Activated naive CD8-positive, alpha-beta T cell treated with anti-CD3 and anti-CD28 coated beads for 36 hours (primary cell): ENCODE data around the gene APOB. TPM values are rescaled to one million over a fixed set of nuclear protein-coding genes. Genes with fewer than 3 reads are reported as not detected.

Experiments used
- DNase-seq: peaks from one replicate; pipeline ENCODE4 v3.0.0; 2021
- H3K27ac Mint-ChIP-seq: one replicate; pipeline ENCODE4 v1.8.0; 2022; ENCODE audit warnings: mild to moderate bottlenecking, moderate library complexity, mixed read lengths
- H3K27me3 Mint-ChIP-seq: one replicate; pipeline ENCODE4 v1.8.0; 2022; ENCODE audit warnings: mild to moderate bottlenecking, mixed read lengths
- H3K36me3 Mint-ChIP-seq: one replicate; pipeline ENCODE4 v1.8.0; 2021; ENCODE audit warnings: mild to moderate bottlenecking, mixed read lengths
- H3K4me1 Mint-ChIP-seq: one replicate; pipeline ENCODE4 v1.8.0; 2021; ENCODE audit warnings: mixed read lengths
- H3K4me3 Mint-ChIP-seq: one replicate; pipeline ENCODE4 v1.8.0; 2022; ENCODE audit warnings: mild to moderate bottlenecking, moderate library complexity, mixed read lengths
- H3K9me3 Mint-ChIP-seq: one replicate; pipeline ENCODE4 v1.8.0; 2022; ENCODE audit warnings: mixed read lengths
- total RNA-seq, 2 experiments: library from RNA; stranded (reverse); gene quantifications; one replicate each; pipeline ENCODE4 v1.2.3, GENCODE V29; 2021

The APOB gene
- total RNA-seq, 2 experiments from 2014 or later, result not detected

- Mint-ChIP-seq H3K9me3 (no peaks in the 10 kb centered on the region), H3K36me3 (no peaks in the 10 kb centered on the region), H3K4me3 (no peak overlapping the region), H3K4me1 (no peaks in the 10 kb centered on the region), H3K27me3 (no peaks in the 10 kb centered on the region), H3K27ac (no peak overlapping the region)
- no peak for DNase-seq
Measured at GRCh38 chr2:21020668-21021288, 23.1 kb downstream of the APOB start.

- H3K27ac Mint-ChIP-seq, result no peak overlapping the region
- no peak overlapping the region for H3K4me3 Mint-ChIP-seq
- H3K9me3 Mint-ChIP-seq, result no peaks in the 10 kb centered on the region
- H3K27me3 Mint-ChIP-seq, result no peaks in the 10 kb centered on the region
- no peak for DNase-seq
- H3K36me3 Mint-ChIP-seq, result no peaks in the 10 kb centered on the region
- no peaks in the 10 kb centered on the region for H3K4me1 Mint-ChIP-seq
Measured at GRCh38 chr2:21020031-21020667, 23.7 kb downstream of the APOB start.

GRCh38 chr2:21019678-21020021 lies 24.2 kb downstream of the APOB start:
- Mint-ChIP-seq H3K4me1 (no peaks in the 10 kb centered on the region), H3K36me3 (no peaks in the 10 kb centered on the region), H3K27me3 (no peaks in the 10 kb centered on the region), H3K27ac (no peak overlapping the region), H3K9me3 (no peaks in the 10 kb centered on the region), H3K4me3 (no peak overlapping the region)
- DNase-seq, result no peak

GRCh38 chr2:21019000-21019677 lies 24.7 kb downstream of the APOB start:
- Mint-ChIP-seq H3K36me3 (no peaks in the 10 kb centered on the region), H3K27me3 (no peaks in the 10 kb centered on the region), H3K27ac (no peak overlapping the region), H3K4me3 (no peak overlapping the region), H3K4me1 (no peaks in the 10 kb centered on the region), H3K9me3 (no peaks in the 10 kb centered on the region)
- DNase-seq, result no peak

- no peak overlapping the region for H3K27ac Mint-ChIP-seq
- H3K9me3 Mint-ChIP-seq, result no peaks in the 10 kb centered on the region
- no peaks in the 10 kb centered on the region for H3K27me3 Mint-ChIP-seq
- H3K4me1 Mint-ChIP-seq, result no peaks in the 10 kb centered on the region
- H3K4me3 Mint-ChIP-seq, result no peak overlapping the region
- no peaks in the 10 kb centered on the region for H3K36me3 Mint-ChIP-seq
- no peak for DNase-seq
Measured at GRCh38 chr2:21018290-21018689, 25.6 kb downstream of the APOB start.

- no peak overlapping the region for H3K27ac Mint-ChIP-seq
- H3K4me3 Mint-ChIP-seq, result no peak overlapping the region
- H3K9me3 Mint-ChIP-seq, result no peaks in the 10 kb centered on the region
- no peak for DNase-seq
- H3K4me1 Mint-ChIP-seq, result no peaks in the 10 kb centered on the region
- no peaks in the 10 kb centered on the region for H3K27me3 Mint-ChIP-seq
- no peaks in the 10 kb centered on the region for H3K36me3 Mint-ChIP-seq
Measured at GRCh38 chr2:21017748-21018276, 26.1 kb downstream of the APOB start.

GRCh38 chr2:21015281-21015645 lies 28.6 kb downstream of the APOB start:
- Mint-ChIP-seq H3K4me1 (no peaks in the 10 kb centered on the region), H3K9me3 (no peaks in the 10 kb centered on the region), H3K27me3 (no peaks in the 10 kb centered on the region), H3K36me3 (no peaks in the 10 kb centered on the region), H3K4me3 (no peak overlapping the region), H3K27ac (no peak overlapping the region)
- no peak for DNase-seq

GRCh38 chr2:21014364-21015280 lies 29.3 kb downstream of the APOB start:
- Mint-ChIP-seq H3K27me3 (peaks cover 3% of the 10 kb centered on the region), H3K9me3 (no peaks in the 10 kb centered on the region), H3K27ac (no peak overlapping the region), H3K36me3 (no peaks in the 10 kb centered on the region), H3K4me3 (no peak overlapping the region), H3K4me1 (no peaks in the 10 kb centered on the region)
- DNase-seq, result no peak

GRCh38 chr2:21013043-21013816 lies 30.6 kb downstream of the APOB start:
- Mint-ChIP-seq H3K27me3 (peaks cover 3% of the 10 kb centered on the region), H3K4me1 (no peaks in the 10 kb centered on the region), H3K9me3 (no peaks in the 10 kb centered on the region), H3K36me3 (no peaks in the 10 kb centered on the region), H3K4me3 (no peak overlapping the region), H3K27ac (no peak overlapping the region)
- no peak for DNase-seq

- H3K36me3 Mint-ChIP-seq, result no peaks in the 10 kb centered on the region
- H3K9me3 Mint-ChIP-seq, result no peaks in the 10 kb centered on the region
- H3K4me3 Mint-ChIP-seq, result no peak overlapping the region
- H3K27me3 Mint-ChIP-seq, result peaks cover 3% of the 10 kb centered on the region
- no peak overlapping the region for H3K27ac Mint-ChIP-seq
- no peak for DNase-seq
- no peaks in the 10 kb centered on the region for H3K4me1 Mint-ChIP-seq
Measured at GRCh38 chr2:21012557-21012937, 31.3 kb downstream of the APOB start.

- no peak overlapping the region for H3K4me3 Mint-ChIP-seq
- DNase-seq, result no peak
- H3K4me1 Mint-ChIP-seq, result no peaks in the 10 kb centered on the region
- H3K27me3 Mint-ChIP-seq, result peaks cover 3% of the 10 kb centered on the region
- no peak overlapping the region for H3K27ac Mint-ChIP-seq
- H3K36me3 Mint-ChIP-seq, result no peaks in the 10 kb centered on the region
- no peaks in the 10 kb centered on the region for H3K9me3 Mint-ChIP-seq
Measured at GRCh38 chr2:21011876-21012556, 31.9 kb downstream of the APOB start.

- Mint-ChIP-seq H3K4me1 (no peaks in the 10 kb centered on the region), H3K4me3 (no peak overlapping the region), H3K36me3 (no peaks in the 10 kb centered on the region), H3K27me3 (peaks cover 3% of the 10 kb centered on the region), H3K9me3 (no peaks in the 10 kb centered on the region), H3K27ac (no peak overlapping the region)
- no peak for DNase-seq
Measured at GRCh38 chr2:21011453-21011852, 32.4 kb downstream of the APOB start.

GRCh38 chr2:21010813-21011439 lies 32.9 kb downstream of the APOB start:
- Mint-ChIP-seq H3K27ac (no peak overlapping the region), H3K36me3 (no peaks in the 10 kb centered on the region), H3K27me3 (peaks cover 3% of the 10 kb centered on the region), H3K9me3 (no peaks in the 10 kb centered on the region), H3K4me3 (no peak overlapping the region), H3K4me1 (no peaks in the 10 kb centered on the region)
- DNase-seq, result no peak
